Calu3 (cell line): ENCODE results near the gene PDE6A. TPM values are rescaled to one million over a fixed set of nuclear protein-coding genes. Genes with fewer than 3 reads are reported as not detected.

ENCODE experiments used
- BruUV-seq: library from RNA; stranded (reverse); fragments of 400-500 nt; replicated peaks from 2 replicates; lab custom pipeline; 2021; lab: Mats Ljungman, UMichigan
- CTCF ChIA-PET: fragments of 300-600 bp; sonication (Branson Sonifier 250); formaldehyde crosslinking; loops from one replicate; lab custom pipeline; 2022; ENCODE audit warnings: antibody characterized with exemption; lab: Charles Lee
- DNase-seq: peaks from one replicate; pipeline ENCODE4 v3.0.0; 2022
- H3K27ac Mint-ChIP-seq: one replicate; pipeline ENCODE4 v1.8.0; 2022; ENCODE audit warnings: mixed read lengths; ENCODE audit not compliant: unreplicated experiment
- H3K27me3 Mint-ChIP-seq: one replicate; pipeline ENCODE4 v1.8.0; 2022; ENCODE audit warnings: mixed read lengths; ENCODE audit not compliant: unreplicated experiment
- H3K36me3 Mint-ChIP-seq: one replicate; pipeline ENCODE4 v1.8.0; 2022; ENCODE audit warnings: mild to moderate bottlenecking, moderate library complexity, mixed read lengths; ENCODE audit not compliant: insufficient read depth, unreplicated experiment
- H3K4me1 Mint-ChIP-seq: one replicate; pipeline ENCODE4 v1.8.0; 2022; ENCODE audit warnings: mild to moderate bottlenecking, low read depth, mixed read lengths; ENCODE audit not compliant: unreplicated experiment
- H3K4me3 Mint-ChIP-seq: one replicate; pipeline ENCODE4 v1.8.0; 2022; ENCODE audit warnings: mild to moderate bottlenecking, low read depth, moderate library complexity, mixed read lengths; ENCODE audit not compliant: unreplicated experiment
- H3K9me3 Mint-ChIP-seq: one replicate; pipeline ENCODE4 v1.8.0; 2022; ENCODE audit warnings: low read depth, mixed read lengths; ENCODE audit not compliant: unreplicated experiment
- intact Hi-C: fragments of 100-400 bp; cut with micrococcal nuclease; formaldehyde crosslinking; loops from one replicate; pipeline ENCODE4 v1.10.0; 2022; ENCODE audit not compliant: unreplicated experiment
- total RNA-seq: library from RNA; stranded (reverse); gene quantifications from 2 replicates; pipeline ENCODE4 v1.2.3, GENCODE V29; 2022
- TF ChIP-seq, protein P1 (sequence below): fragments of 200-600 bp; IDR thresholded peaks from one replicate; pipeline ENCODE4 v1.8.0; 2022; ENCODE audit warnings: antibody characterized with exemption; ENCODE audit not compliant: unreplicated experiment

PDE6A gene
- total RNA-seq, 1 experiment from 2014 or later, result not detected

GRCh38 chr5:149936700-149937091 lies 7.9 kb downstream of the PDE6A start:
- Mint-ChIP-seq H3K27ac (peak overlapping the region; percentile 88), H3K9me3 (no peaks in the 10 kb centered on the region), H3K36me3 (peaks cover 22% of the 10 kb centered on the region), H3K27me3 (no peaks in the 10 kb centered on the region), H3K4me1 (peaks cover 63% of the 10 kb centered on the region), H3K4me3 (peak overlapping the region; percentile 7)
- intact Hi-C loops, result no loop called here
- BruUV-seq, result no TSS peak
- no peak for DNase-seq
- CTCF ChIA-PET, result interaction anchor here (1.0 to 1.9 kb wide), 2 partner anchors 19 to 21 kb away, joined by 3 to 6 read pairs; no protein-coding TSS in a partner anchor
- TF ChIP-seq, protein P1, sequence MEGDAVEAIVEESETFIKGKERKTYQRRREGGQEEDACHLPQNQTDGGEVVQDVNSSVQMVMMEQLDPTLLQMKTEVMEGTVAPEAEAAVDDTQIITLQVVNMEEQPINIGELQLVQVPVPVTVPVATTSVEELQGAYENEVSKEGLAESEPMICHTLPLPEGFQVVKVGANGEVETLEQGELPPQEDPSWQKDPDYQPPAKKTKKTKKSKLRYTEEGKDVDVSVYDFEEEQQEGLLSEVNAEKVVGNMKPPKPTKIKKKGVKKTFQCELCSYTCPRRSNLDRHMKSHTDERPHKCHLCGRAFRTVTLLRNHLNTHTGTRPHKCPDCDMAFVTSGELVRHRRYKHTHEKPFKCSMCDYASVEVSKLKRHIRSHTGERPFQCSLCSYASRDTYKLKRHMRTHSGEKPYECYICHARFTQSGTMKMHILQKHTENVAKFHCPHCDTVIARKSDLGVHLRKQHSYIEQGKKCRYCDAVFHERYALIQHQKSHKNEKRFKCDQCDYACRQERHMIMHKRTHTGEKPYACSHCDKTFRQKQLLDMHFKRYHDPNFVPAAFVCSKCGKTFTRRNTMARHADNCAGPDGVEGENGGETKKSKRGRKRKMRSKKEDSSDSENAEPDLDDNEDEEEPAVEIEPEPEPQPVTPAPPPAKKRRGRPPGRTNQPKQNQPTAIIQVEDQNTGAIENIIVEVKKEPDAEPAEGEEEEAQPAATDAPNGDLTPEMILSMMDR, result no peak

- CTCF ChIA-PET, result interaction anchor here (1.0 to 1.9 kb wide), 2 partner anchors 19 to 22 kb away, joined by 3 to 6 read pairs; no protein-coding TSS in a partner anchor
- intact Hi-C loops, result no loop called here
- no peak for DNase-seq
- no TSS peak for BruUV-seq
- no peaks in the 10 kb centered on the region for H3K27me3 Mint-ChIP-seq
- H3K4me1 Mint-ChIP-seq, result peaks cover 58% of the 10 kb centered on the region
- no peak overlapping the region for H3K4me3 Mint-ChIP-seq
- H3K9me3 Mint-ChIP-seq, result no peaks in the 10 kb centered on the region
- peaks cover 19% of the 10 kb centered on the region for H3K36me3 Mint-ChIP-seq
- H3K27ac Mint-ChIP-seq, result peak overlapping the region; percentile 88
- TF ChIP-seq, protein P1, result no peak
These were observed 8.4 kb downstream of the PDE6A start for GRCh38 chr5:149936044-149936699.

DNA sequence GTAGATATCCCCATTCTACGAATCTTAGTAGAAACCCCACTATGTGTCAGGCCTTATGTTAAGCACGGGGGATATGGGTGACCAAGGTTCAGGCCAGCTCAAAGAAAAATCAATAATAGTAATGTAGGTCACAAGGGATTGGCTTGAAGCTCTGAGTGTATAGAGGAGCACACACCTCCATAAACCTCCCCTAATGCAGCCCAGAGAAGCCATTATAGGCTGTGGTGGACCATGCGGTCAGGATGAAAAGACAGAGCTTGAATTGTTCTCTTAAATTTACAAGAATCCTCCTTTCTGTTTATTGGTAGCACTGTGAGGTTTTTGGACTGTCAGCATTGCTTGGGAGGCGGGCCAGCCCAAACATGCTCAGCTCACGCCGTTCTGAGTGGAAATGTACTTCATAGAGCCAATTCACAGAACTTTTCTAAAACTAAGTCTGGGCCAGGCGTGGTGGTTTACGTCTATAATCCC lies 9.1 kb downstream of the PDE6A start:
- Mint-ChIP-seq H3K4me1 (peaks cover 57% of the 10 kb centered on the region), H3K27ac (peak overlapping the region; percentile 33), H3K27me3 (no peaks in the 10 kb centered on the region), H3K9me3 (no peaks in the 10 kb centered on the region), H3K4me3 (no peak overlapping the region), H3K36me3 (peaks cover 15% of the 10 kb centered on the region)
- intact Hi-C loops, result no loop called here
- CTCF ChIA-PET, result interaction anchor here (1.9 kb wide), 1 partner anchor 23 kb away, joined by 6 read pairs; no protein-coding TSS in a partner anchor
- no peak for DNase-seq
- BruUV-seq, result no TSS peak
- TF ChIP-seq, protein P1, result no peak

GRCh38 chr5:149932445-149933350 lies 11.9 kb downstream of the PDE6A start:
- Mint-ChIP-seq H3K4me3 (no peak overlapping the region), H3K4me1 (peaks cover 38% of the 10 kb centered on the region), H3K27me3 (no peaks in the 10 kb centered on the region), H3K27ac (no peak overlapping the region), H3K36me3 (no peaks in the 10 kb centered on the region), H3K9me3 (no peaks in the 10 kb centered on the region)
- BruUV-seq, result no TSS peak
- no peak for DNase-seq
- CTCF ChIA-PET, result interaction anchor here (0.7 kb wide), 1 partner anchor 29 kb away, joined by 3 read pairs; no protein-coding TSS in a partner anchor
- TF ChIP-seq, protein P1, result no peak
- intact Hi-C loops, result no loop called here
